Neuronal stem cell (in vitro differentiated cells): ENCODE data around the gene IFI44L.

Experiments used
- DNase-seq: peaks from one replicate; pipeline ENCODE4 v3.0.0-alpha.2; 2013; ENCODE audit warnings: low spot score
- H2AFZ ChIP-seq: one replicate; pipeline ENCODE4 v1.6.1; 2013; ENCODE audit warnings: mild to moderate bottlenecking, low read length, inconsistent platforms
- H2AK5ac ChIP-seq: 2 replicates; pipeline ENCODE4 v1.6.1; 2013; ENCODE audit warnings: low read depth, mild to moderate bottlenecking, inconsistent platforms, low read length, moderate library complexity, mixed read lengths
- H2BK120ac ChIP-seq: 2 replicates; pipeline ENCODE4 v1.6.1; 2013; ENCODE audit warnings: low read depth, mild to moderate bottlenecking, inconsistent platforms, low read length, moderate library complexity, mixed read lengths
- H2BK12ac ChIP-seq: one replicate; pipeline ENCODE4 v1.6.1; 2013; ENCODE audit warnings: low read length, inconsistent platforms
- H2BK15ac ChIP-seq: 2 replicates; pipeline ENCODE4 v1.6.1; 2013; ENCODE audit warnings: mild to moderate bottlenecking, low read length, inconsistent platforms, mixed read lengths
- H2BK5ac ChIP-seq: one replicate; pipeline ENCODE4 v1.6.1; 2013; ENCODE audit warnings: inconsistent platforms, mild to moderate bottlenecking, low read length, moderate library complexity
- H3K14ac ChIP-seq: one replicate; pipeline ENCODE4 v1.6.1; 2013; ENCODE audit warnings: low read length, inconsistent platforms
- H3K18ac ChIP-seq: 2 replicates; pipeline ENCODE4 v1.6.1; 2013; ENCODE audit warnings: low read length, inconsistent platforms
- H3K23ac ChIP-seq: 2 replicates; pipeline ENCODE4 v1.6.1; 2013; ENCODE audit warnings: low read depth, mild to moderate bottlenecking, mixed read lengths, low read length, inconsistent platforms; ENCODE audit not compliant: poor library complexity
- H3K27ac ChIP-seq: replicated peaks from 3 replicates; pipeline ENCODE4 v1.5.1; 2013; ENCODE audit warnings: low read length, inconsistent platforms
- H3K27me3 ChIP-seq, 3 experiments: 2 replicates each; pipeline ENCODE4 v1.6.1; 2013; ENCODE audit warnings: low read length in 3 of 3, mild to moderate bottlenecking in 2 of 3, inconsistent platforms in 1 of 3, low read depth in 1 of 3, mixed read lengths in 1 of 3, moderate library complexity in 1 of 3; ENCODE audit not compliant: control insufficient read depth in 3 of 3, insufficient read depth in 3 of 3
- H3K36me3 ChIP-seq, 2 donors: replicated peaks in 1 of 2; 2 replicates each; pipeline ENCODE4 v1.6.1; 2013; ENCODE audit warnings: low read length in 2 of 2; ENCODE audit not compliant: control insufficient read depth in 2 of 2, insufficient read depth in 2 of 2
- H3K4ac ChIP-seq: 2 replicates; pipeline ENCODE4 v1.6.1; 2013; ENCODE audit warnings: inconsistent platforms, mild to moderate bottlenecking, low read length, moderate library complexity
- H3K4me1 ChIP-seq, 2 donors: 1 replicate in 1 of 2; 2 replicates in 1 of 2; pipeline ENCODE4 v1.6.1; 2013; ENCODE audit warnings: low read length in 2 of 2, low read depth in 1 of 2; ENCODE audit not compliant: control insufficient read depth in 2 of 2, insufficient read depth in 1 of 2
- H3K4me2 ChIP-seq: one replicate; pipeline ENCODE4 v1.6.1; 2013; ENCODE audit warnings: mild to moderate bottlenecking, low read length, inconsistent platforms; ENCODE audit not compliant: insufficient read depth, poor library complexity, severe bottlenecking
- H3K4me3 ChIP-seq, 2 donors: 2 replicates each; pipeline ENCODE4 v1.5.1; 2013; ENCODE audit warnings: low read length in 2 of 2, mild to moderate bottlenecking in 2 of 2, inconsistent platforms in 1 of 2, moderate library complexity in 1 of 2
- H3K79me1 ChIP-seq: one replicate; pipeline ENCODE4 v1.6.1; 2013; ENCODE audit warnings: low read depth, mild to moderate bottlenecking, inconsistent platforms, low read length, moderate library complexity
- H3K9ac ChIP-seq: one replicate; pipeline ENCODE4 v1.6.1; 2013; ENCODE audit warnings: mild to moderate bottlenecking, low read depth, low read length, inconsistent platforms; ENCODE audit not compliant: poor library complexity
- H3K9me3 ChIP-seq, 2 donors: replicated peaks in 1 of 2; 2 replicates each; pipeline versions ENCODE3 to v1.6.1; 2013; ENCODE audit warnings: low read length in 2 of 2, mild to moderate bottlenecking in 2 of 2, inconsistent platforms in 1 of 2, low read depth in 1 of 2, mixed read lengths in 1 of 2, moderate library complexity in 1 of 2; ENCODE audit not compliant: control insufficient read depth in 2 of 2, insufficient read depth in 1 of 2
- H4K8ac ChIP-seq: one replicate; pipeline ENCODE4 v1.6.1; 2013; ENCODE audit warnings: low read depth, mild to moderate bottlenecking, inconsistent platforms, low read length, moderate library complexity
- H4K91ac ChIP-seq: one replicate; pipeline ENCODE4 v1.6.1; 2013; ENCODE audit warnings: low read length, low read depth, mild to moderate bottlenecking, inconsistent platforms; ENCODE audit not compliant: poor library complexity
- WGBS, 2 donors: extraction: QIAGEN DNeasy Blood & Tissue Kit; methylation state at CpG; one replicate each; pipeline ENCODE4 v1.1.7; 2013; ENCODE audit warnings: missing lambda C conversion rate in 2 of 2, mixed read lengths in 1 of 2; ENCODE audit not compliant: insufficient read length in 2 of 2, insufficient replicate concordance in 1 of 2; ENCODE audit errors: extremely low coverage in 2 of 2; 5-methylcytosine and 5-hydroxymethylcytosine counted together

The IFI44L gene

DNA sequence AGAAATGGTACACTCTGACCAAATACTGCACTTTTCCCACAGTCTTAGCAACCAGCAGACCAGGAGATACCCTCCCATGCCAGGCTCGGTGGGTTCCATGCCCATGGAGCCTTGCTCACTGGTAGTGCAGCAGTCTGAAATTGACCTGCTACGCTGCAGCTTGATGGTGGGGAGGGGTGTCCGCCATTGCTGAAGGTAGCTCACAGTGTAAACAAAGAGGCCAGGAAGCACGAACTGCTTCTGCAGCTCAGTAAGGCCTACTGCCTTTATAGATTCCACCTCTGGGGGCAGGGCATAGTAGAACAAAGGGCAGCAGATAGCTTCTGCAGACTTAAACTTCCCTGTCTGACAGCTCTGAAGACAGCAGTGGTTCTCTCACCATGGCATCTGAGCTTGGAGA is 12.3 kb upstream of the IFI44L start:
- H3K27ac ChIP-seq, result no peak overlapping the region
- H2BK120ac ChIP-seq, result no peak overlapping the region
- no peak overlapping the region for H2BK5ac ChIP-seq
- H2BK15ac ChIP-seq, result no peak overlapping the region
- no peaks in the 10 kb centered on the region for H3K79me1 ChIP-seq
- H3K14ac ChIP-seq, result peak overlapping the region; percentile 56
- no peak overlapping the region for H3K4me2 ChIP-seq
- H3K4me3 ChIP-seq, result no peak overlapping the region
- no peaks in the 10 kb centered on the region for H3K36me3 ChIP-seq
- whole genome bisulfite sequencing, 2 donors, result no CpG with 5 or more reads among the region's 4 CpGs
- H4K91ac ChIP-seq, result no peak overlapping the region
- no peak overlapping the region for H2AFZ ChIP-seq
- H3K23ac ChIP-seq, result no peak overlapping the region
- no peak for DNase-seq
- H2BK12ac ChIP-seq, result peak overlapping the region; percentile 46
- peaks cover 0 to 2% of the 10 kb centered on the region in 2 donors for H3K4me1 ChIP-seq
- H3K4ac ChIP-seq, result no peak overlapping the region
- H3K9me3 ChIP-seq, result no peaks in the 10 kb centered on the region
- H3K27me3 ChIP-seq, result no peaks in the 10 kb centered on the region
- H3K18ac ChIP-seq, result no peak overlapping the region
- H4K8ac ChIP-seq, result no peak overlapping the region
- no peak overlapping the region for H3K9ac ChIP-seq
- no peak overlapping the region for H2AK5ac ChIP-seq

DNA sequence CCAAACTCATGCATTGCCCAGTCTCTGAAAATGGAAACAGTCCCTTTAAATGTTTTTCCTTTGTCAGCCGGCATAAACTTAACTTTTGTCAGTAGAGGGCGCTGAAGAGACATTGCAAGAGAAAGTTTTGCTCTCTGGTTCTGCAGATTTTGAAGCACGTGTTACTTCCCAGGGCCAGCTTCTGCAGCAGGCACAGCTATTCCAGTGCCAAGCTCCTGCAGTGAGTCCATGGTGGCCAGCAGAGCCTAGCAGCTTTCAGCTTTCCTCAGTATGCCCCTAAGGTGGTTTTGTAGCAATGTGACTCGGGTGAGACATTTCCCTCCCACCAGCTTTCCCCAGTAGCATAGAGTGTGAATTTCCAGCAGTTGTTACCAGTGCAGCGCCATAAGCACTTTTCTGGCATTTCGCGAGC is 2.6 kb upstream of the IFI44L start:
- Histone ChIP-seq H3K27ac (no peak overlapping the region), H2AFZ (peak overlapping the region; percentile 64), H3K9ac (no peak overlapping the region), H3K14ac (no peak overlapping the region), H3K9me3 (no peaks in the 10 kb centered on the region), H2AK5ac (no peak overlapping the region), H3K4ac (no peak overlapping the region), H2BK15ac (no peak overlapping the region), H4K8ac (no peak overlapping the region), H2BK5ac (no peak overlapping the region), H3K36me3 (no peaks in the 10 kb centered on the region), H3K4me3 (no peak overlapping the region), H2BK12ac (no peak overlapping the region), H3K79me1 (no peaks in the 10 kb centered on the region), H2BK120ac (no peak overlapping the region), H3K23ac (no peak overlapping the region), H3K4me2 (no peak overlapping the region), H3K4me1 (peaks cover 2% of the 10 kb centered on the region in 2 donors), H4K91ac (no peak overlapping the region), H3K18ac (no peak overlapping the region), H3K27me3 (no peaks in the 10 kb centered on the region)
- DNase-seq, result peak; percentile 78
- WGBS, 2 donors, result no CpG with 5 or more reads among the region's 7 CpGs

DNA sequence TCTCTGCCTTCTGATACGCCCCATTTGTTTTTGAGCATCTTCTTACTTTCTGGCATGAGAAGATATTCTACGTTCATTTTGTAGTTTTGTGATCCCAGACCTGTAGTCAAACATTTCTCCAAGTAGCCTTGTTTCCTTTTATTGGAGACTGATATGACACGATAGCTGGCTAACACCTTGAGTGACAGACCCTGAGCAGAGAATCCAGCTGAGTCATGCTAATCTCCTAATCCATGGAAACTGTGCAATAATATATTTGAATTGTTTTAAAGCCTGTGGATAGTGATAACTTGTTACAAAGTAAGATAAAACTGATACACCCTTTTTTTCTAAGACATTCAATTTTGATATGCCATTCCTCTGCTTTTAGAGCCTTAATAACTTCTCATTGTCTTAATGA is 1.2 kb upstream of the IFI44L start:
- Histone ChIP-seq H2BK12ac (no peak overlapping the region), H2AK5ac (no peak overlapping the region), H3K4me2 (no peak overlapping the region), H4K91ac (no peak overlapping the region), H3K36me3 (no peaks in the 10 kb centered on the region), H3K27ac (no peak overlapping the region), H3K4ac (no peak overlapping the region), H4K8ac (no peak overlapping the region), H3K27me3 (no peaks in the 10 kb centered on the region), H2BK15ac (no peak overlapping the region), H3K18ac (no peak overlapping the region), H3K9ac (no peak overlapping the region), H3K23ac (no peak overlapping the region), H3K79me1 (no peaks in the 10 kb centered on the region), H3K9me3 (no peaks in the 10 kb centered on the region), H3K4me3 (no peak overlapping the region), H2BK120ac (no peak overlapping the region), H3K4me1 (peaks cover 2% of the 10 kb centered on the region in 2 donors), H3K14ac (no peak overlapping the region), H2BK5ac (no peak overlapping the region), H2AFZ (no peak overlapping the region)
- DNase-seq, result no peak
- no CpG with 5 or more reads among the region's 3 CpGs for WGBS, 2 donors

DNA sequence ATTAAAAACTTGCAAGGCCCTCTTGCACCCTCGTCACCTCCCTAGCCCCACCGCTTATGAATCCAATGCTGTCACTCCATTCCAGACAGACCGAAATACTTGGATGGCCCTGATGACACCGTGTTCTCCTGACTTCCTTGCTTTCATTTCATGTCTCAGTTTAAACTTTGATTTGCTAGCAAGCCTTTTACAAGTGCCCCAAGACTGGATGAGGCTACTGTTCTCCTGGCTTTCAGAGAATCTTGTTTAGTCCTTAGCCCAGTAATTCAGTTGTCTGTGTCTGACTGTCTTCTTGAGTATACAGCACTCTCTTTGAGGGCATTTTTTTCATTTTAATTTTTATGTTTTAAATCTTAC is 824 bp upstream of the IFI44L start:
- Histone ChIP-seq H3K36me3 (no peaks in the 10 kb centered on the region), H4K91ac (no peak overlapping the region), H3K27me3 (no peaks in the 10 kb centered on the region), H3K4ac (no peak overlapping the region), H3K9ac (no peak overlapping the region), H4K8ac (no peak overlapping the region), H3K14ac (no peak overlapping the region), H3K4me3 (no peak overlapping the region), H2AFZ (no peak overlapping the region), H3K27ac (no peak overlapping the region), H3K18ac (no peak overlapping the region), H2BK5ac (no peak overlapping the region), H3K23ac (no peak overlapping the region), H3K9me3 (no peaks in the 10 kb centered on the region), H3K4me1 (peaks cover 2% of the 10 kb centered on the region in 2 donors), H2BK15ac (no peak overlapping the region), H3K4me2 (no peak overlapping the region), H3K79me1 (no peaks in the 10 kb centered on the region), H2BK120ac (no peak overlapping the region), H2AK5ac (no peak overlapping the region), H2BK12ac (no peak overlapping the region)
- DNase-seq, result no peak
- no CpG with 5 or more reads among the region's 4 CpGs for WGBS, 2 donors
